ENCODE results near the gene ACY1.

DNA sequence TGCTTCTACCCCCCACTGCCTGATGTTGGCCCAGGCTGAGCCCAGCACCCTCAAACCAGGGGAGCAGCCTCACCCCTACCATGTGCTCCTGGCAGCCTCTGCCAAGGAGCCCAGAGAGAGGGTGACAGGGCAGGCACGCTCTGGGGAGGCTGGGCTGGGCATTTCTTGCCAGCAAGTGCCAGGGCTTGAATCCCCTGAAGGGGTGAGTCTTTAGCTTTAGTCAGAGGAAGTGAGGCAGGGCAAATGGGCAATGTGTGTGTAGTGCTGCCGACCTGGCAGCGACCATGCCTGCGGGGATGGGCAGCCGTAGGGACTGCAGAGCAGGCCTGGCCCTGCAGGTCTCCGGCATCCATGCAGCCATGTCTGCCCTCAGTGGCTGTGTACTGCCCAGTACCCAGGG is 54.9 kb downstream of the ACY1 start:
- TF ChIP-seq, protein P1, sequence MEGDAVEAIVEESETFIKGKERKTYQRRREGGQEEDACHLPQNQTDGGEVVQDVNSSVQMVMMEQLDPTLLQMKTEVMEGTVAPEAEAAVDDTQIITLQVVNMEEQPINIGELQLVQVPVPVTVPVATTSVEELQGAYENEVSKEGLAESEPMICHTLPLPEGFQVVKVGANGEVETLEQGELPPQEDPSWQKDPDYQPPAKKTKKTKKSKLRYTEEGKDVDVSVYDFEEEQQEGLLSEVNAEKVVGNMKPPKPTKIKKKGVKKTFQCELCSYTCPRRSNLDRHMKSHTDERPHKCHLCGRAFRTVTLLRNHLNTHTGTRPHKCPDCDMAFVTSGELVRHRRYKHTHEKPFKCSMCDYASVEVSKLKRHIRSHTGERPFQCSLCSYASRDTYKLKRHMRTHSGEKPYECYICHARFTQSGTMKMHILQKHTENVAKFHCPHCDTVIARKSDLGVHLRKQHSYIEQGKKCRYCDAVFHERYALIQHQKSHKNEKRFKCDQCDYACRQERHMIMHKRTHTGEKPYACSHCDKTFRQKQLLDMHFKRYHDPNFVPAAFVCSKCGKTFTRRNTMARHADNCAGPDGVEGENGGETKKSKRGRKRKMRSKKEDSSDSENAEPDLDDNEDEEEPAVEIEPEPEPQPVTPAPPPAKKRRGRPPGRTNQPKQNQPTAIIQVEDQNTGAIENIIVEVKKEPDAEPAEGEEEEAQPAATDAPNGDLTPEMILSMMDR (IDR thresholded peaks at IDR 0.05), result no peak
- TF ChIP-seq POLR2A (IDR thresholded peaks at IDR 0.05), result no peak

Measured in esophagus squamous epithelium (tissue), 4 donors.